Measurements from ENCODE around the gene PSG7. TPM values are rescaled to one million over a fixed set of nuclear protein-coding genes. Genes with fewer than 3 reads are reported as not detected.
"Not testable (repeated sequence)": the region's sequence is repeated elsewhere in the genome, so short reads cannot be mapped to it uniquely, and the experiment has no call there.

The PSG7 gene
- total RNA-seq, 1 donor from 2014 or later = not detected

DNA sequence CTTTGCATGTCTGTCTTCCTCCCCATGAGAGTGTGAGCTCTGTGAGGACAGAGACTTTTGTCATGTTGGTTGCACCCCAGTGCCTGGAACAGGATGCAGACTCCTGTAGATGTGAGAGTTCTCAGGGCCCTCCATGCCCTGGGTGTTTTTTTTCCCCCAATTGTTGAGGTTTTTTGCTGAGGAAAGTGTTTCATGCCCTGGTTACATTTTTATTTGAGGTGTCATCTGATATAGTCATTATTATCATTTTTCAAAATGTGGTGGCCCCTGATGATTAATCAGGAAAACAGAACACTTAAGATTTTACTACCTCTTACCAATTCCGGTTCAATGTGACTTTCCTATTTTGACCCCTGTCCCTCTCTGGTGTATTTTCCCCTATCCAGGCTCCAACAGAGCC is 20.1 kb downstream of the PSG7 start:
- DNase-seq (ENCODE audit: low spot score) = not testable (repeated sequence)

GRCh38 chr19:42913516-42913915 is 23.5 kb downstream of the PSG7 start:
- not testable (repeated sequence) for DNase-seq (ENCODE audit: low spot score)

- not testable (repeated sequence) for DNase-seq (ENCODE audit: low spot score)
Measured at GRCh38 chr19:42912941-42913340, 24.1 kb downstream of the PSG7 start.

- DNase-seq (ENCODE audit: low spot score) = not testable (repeated sequence)
Measured at GRCh38 chr19:42911731-42912130, 25.3 kb downstream of the PSG7 start.

- DNase-seq (ENCODE audit: low spot score) = not testable (repeated sequence)
Measured at GRCh38 chr19:42906162-42906561, 30.8 kb downstream of the PSG7 start.

DNA sequence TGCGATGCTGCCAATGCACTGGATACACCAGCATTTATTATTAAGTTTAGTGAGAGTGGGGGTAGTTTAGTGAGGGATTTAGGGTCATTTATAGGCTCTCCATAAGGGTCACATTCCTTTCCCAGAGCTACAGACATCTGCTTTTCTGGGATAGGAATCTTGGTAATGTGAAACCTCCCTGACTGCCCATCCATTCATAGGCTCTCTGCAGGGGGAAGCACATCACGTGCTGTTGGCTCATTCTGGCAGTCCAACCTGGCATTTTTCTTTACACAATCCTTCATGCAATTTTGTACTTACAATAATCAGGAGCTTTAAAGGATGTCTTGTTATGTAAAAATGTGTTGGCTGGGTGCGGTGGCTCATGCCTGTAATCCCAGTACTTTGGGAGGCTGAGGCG is 36.4 kb downstream of the PSG7 start:
- DNase-seq (ENCODE audit: low spot score) = not testable (repeated sequence)

- DNase-seq (ENCODE audit: low spot score) = not testable (repeated sequence)
Measured at GRCh38 chr19:42899674-42900073, 37.3 kb downstream of the PSG7 start.

DNA sequence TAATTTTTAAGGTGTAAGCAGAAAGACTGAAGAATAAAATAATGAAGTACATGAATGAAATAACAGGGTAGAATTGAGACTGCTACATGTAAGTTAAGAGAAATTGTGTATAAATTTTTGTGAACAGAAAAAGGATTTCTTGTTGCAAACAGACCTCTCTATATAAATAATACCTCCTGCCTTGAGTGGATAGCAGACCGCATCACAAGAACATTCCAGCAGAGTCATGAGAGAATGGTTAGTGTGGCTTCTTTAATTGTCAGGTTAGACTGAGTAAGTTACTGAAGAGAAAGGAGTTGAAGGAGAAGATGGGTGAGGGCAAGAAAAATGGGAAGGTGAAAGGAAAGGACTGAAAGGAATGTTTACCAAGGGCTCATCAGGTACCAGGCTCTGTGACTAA is 37.9 kb downstream of the PSG7 start:
- DNase-seq (ENCODE audit: low spot score) = not testable (repeated sequence)

GRCh38 chr19:42898656-42899055 is 38.4 kb downstream of the PSG7 start:
- DNase-seq (ENCODE audit: low spot score) = not testable (repeated sequence)

DNA sequence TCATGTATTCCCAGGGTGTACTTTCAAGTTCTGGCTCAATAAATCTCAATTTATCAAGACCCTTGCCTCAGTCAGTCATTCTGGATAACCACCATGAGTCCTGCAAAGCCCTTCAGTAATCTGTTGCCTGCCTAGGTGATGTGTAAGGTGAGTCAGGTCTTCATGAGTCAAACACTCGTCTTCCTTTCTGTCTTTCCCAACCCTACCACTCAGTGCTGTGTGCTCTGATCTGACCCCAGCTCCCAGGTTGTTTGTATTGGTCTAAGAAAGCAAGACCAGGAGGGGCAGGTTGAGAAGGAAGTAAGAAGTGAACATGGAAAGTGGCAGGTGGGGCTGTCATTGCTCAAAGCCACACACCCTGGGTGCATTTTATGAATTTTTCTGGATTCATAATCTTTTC is 39.3 kb downstream of the PSG7 start:
- not testable (repeated sequence) for DNase-seq (ENCODE audit: low spot score)

DNA sequence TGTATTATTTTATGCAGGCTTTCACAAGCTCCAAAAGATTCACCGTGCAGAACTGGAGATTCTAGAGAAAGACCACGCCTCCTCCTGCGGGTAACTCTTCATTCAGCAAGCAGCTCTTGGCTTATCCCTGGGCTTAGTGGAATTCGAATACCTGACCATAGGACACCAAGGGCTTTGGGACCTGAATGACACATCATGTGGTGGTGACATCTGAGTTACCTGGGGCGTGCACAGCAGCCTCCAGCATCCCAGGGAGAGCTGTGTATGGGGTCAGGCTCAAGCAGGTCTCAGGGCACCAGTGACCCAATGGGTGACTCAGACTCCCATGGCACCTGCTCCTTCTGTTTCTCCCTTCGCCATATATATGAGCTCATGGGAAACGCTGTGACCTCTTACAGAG is 46.6 kb downstream of the PSG7 start:
- not testable (repeated sequence) for DNase-seq (ENCODE audit: low spot score)

GRCh38 chr19:42887876-42888445 is 49.0 kb downstream of the PSG7 start:
- DNase-seq (ENCODE audit: low spot score) = not testable (repeated sequence)

- not testable (repeated sequence) for DNase-seq (ENCODE audit: low spot score)
Measured at GRCh38 chr19:42882730-42883129, 54.3 kb downstream of the PSG7 start.

GRCh38 chr19:42882010-42882409 is 55.0 kb downstream of the PSG7 start:
- DNase-seq (ENCODE audit: low spot score) = not testable (repeated sequence)

DNA sequence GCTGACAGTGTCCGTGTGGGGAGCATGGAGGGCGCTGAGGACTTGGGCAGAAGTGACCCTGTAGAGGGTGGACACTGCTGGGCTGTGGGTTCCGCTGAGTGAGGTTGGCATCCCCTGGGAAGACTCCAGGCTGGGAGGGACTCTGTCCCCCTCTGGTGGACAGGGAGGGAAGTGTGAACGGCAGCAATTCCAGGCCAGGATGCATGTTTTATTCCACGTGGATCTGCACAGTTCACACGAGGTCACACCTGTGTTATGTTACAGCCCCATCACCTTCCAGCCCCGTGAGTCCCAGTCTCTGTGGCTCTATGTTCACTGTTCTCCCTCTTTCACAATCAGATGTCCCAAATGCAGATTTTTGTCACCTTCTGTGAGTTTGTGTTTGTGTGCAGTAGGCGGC is 55.7 kb downstream of the PSG7 start:
- not testable (repeated sequence) for DNase-seq (ENCODE audit: low spot score)

- DNase-seq (ENCODE audit: low spot score) = not testable (repeated sequence)
Measured at GRCh38 chr19:42880621-42881020, 56.4 kb downstream of the PSG7 start.

GRCh38 chr19:42879613-42880012 is 57.4 kb downstream of the PSG7 start, which contains the start of gene PSG1:
TSS of gene PSG1 (minus strand) at chr19:42879713. CDS start at chr19:42879581, 132 bp downstream.
- DNase-seq (ENCODE audit: low spot score) = no peak

- not testable (repeated sequence) for DNase-seq (ENCODE audit: low spot score)
Measured at GRCh38 chr19:42876596-42876995, 60.4 kb downstream of the PSG7 start.

DNA sequence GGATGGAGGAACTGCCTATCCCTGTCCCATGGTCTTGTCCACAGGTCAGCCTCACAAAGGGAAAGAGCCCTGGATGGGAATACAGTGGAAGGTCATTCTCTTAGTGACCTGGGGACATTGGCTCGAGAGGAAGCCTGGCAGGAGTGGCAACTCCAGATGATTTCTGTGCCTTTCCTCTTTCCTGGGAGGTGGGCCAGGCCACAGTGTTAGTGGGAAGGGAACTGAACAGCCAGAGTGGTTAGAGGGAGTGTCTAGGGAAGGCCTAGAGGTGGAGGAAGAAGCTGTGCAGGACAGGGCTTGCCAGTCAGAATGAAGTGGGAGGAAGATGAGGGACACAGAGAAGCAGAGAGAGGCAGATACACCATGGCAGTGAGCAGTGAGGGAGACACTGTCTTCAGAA is 61.1 kb downstream of the PSG7 start:
- DNase-seq (ENCODE audit: low spot score) = not testable (repeated sequence)

DNA sequence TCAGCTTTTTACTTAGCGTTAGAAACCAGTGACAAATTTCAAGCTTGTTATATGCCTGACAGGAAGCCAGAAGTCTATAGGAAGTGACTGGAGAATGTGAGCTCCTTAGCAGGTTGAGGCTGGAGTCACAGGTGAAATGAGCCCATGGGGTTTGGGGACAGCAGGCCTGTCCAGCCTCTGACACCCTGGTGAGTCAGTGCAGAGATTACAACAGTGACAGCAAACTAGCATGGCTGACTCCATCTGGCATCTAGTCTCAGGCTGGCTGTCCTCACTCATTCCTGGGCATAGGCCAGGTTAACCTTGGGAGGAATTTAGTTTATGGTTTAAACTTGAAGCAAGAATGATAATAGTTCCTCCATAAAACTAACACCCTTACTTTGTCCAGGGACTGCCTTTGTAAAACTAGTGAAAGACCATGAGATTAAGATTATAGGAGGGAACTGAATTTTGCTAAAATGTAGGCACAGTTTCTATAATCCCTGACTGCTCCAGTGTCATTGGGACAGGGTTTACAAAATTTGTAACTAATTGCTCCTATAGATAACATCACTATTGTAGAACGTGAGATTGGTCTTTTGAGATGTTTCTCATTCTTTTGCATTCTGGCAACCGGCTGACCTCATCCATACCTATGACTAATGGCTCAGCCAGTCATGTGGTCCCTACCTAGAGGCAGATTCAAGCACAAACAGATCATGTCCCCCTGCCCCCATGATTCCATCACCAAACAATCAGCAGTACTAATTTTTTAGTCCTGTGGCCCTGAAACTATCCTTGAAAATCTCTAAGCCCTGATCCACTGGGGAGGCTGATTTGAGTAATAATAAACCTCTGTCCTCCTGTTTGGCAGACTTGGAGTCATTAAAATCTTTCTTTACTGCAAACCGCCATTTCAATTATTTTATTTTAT is 61.9 kb downstream of the PSG7 start:
- not testable (repeated sequence) for DNase-seq (ENCODE audit: low spot score)

- DNase-seq (ENCODE audit: low spot score) = not testable (repeated sequence)
Measured at GRCh38 chr19:42874136-42874535, 62.9 kb downstream of the PSG7 start.
